GM12801 (cell line): Measurements from ENCODE around the gene MAPK8IP3.

Experiments used
- CTCF ChIP-seq: IDR thresholded peaks from one replicate; pipeline ENCODE4 v1.5.1; 2011; ENCODE audit warnings: control low read depth; ENCODE audit not compliant: insufficient read length; ENCODE audit errors: extremely low read depth

MAPK8IP3 gene

GRCh38 chr16:1778200-1779179 lies 72.5 kb downstream of the MAPK8IP3 start:
- TF ChIP-seq CTCF = no peak

- no peak for TF ChIP-seq CTCF
These were observed 73.3 kb downstream of the MAPK8IP3 start for GRCh38 chr16:1779234-1779701.

- TF ChIP-seq CTCF = no peak
These were observed 74.0 kb downstream of the MAPK8IP3 start for GRCh38 chr16:1779741-1780676.

GRCh38 chr16:1780677-1781072 lies 74.7 kb downstream of the MAPK8IP3 start:
- TF ChIP-seq CTCF = no peak

- no peak for TF ChIP-seq CTCF
These were observed 75.3 kb downstream of the MAPK8IP3 start for GRCh38 chr16:1781254-1781653.

GRCh38 chr16:1781758-1782407 lies 75.9 kb downstream of the MAPK8IP3 start:
- no peak for TF ChIP-seq CTCF
